GM03348 (cell line): ENCODE measurements around the gene TSACC.
A peak's percentile ranks its signal among the peaks of the same experiment; 100 is the strongest.

Source experiments
- DNase-seq: peaks from one replicate; pipeline ENCODE4 v3.0.0; 2012; ENCODE audit warnings: low spot score

TSACC gene

GRCh38 chr1:156376146-156376545, 37.8 kb downstream of the TSACC start:
- peak; percentile 64 for DNase-seq

DNA sequence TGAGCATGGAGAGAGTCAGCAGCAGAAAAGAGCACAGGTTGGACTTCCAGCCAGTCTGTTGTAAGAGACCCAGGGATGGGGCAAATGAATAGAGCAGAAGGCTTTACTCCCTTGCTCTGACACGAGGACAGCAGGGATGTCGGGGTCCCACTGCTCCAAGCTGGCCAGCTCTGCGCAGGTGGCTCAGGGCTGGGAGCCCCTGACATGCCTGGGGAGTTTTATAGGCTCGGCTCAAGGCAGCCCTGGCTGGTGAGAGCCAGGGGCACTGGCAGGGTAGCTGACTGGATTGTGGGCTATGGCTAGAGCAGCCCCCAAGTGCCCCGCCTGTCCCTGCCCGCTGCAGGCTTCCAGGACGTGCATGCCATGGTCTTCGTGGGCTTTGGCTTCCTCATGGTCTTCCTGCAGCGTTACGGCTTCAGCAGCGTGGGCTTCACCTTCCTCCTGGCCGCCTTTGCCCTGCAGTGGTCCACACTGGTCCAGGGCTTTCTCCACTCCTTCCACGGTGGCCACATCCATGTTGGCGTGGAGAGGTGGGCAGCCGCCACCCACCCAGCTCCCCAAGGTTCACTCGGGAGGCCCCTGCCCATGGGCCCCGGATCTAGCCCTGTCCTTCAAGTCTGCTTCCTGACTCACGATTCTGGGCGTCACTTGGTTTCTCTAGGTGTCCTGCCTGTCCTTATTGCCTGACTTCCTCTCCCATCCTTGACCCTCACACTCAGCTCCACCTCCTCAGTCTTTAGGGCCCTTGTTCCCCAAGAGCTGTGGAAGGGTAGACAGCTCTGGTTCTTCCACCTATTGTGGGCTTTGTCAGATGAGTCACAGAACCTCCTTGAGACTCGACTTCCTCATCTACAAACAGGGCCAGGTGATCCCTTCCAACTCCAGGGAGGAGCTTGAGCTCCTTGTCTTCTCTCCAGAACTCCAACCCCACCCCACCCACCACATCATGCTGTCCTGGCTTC, 38.9 kb downstream of the TSACC start:
- no peak for DNase-seq

DNA sequence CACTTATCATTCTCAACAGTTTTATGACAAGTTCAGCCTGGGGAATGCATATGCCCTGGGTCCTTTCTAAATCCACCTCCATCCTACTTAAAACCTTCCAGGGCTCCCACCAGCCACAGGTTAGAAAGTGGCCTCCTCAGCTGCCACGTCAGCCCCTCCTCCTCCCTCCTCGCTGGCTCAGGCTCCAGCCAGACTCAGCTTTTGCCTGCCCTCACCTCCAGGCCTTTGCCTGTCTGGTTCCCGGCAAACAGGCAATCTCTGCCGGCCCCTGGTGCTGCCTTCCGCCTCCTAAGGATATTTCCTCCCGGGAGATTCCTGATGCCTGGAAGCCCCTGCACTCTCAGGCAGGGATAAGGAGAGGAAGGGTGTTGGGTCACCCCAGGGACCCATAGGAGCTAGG, 40.2 kb downstream of the TSACC start:
- DNase-seq, result no peak

GRCh38 chr1:156379420-156380165, 41.3 kb downstream of the TSACC start:
- DNase-seq, result no peak

- no peak for DNase-seq
Observed at GRCh38 chr1:156382561-156382960, 44.2 kb downstream of the TSACC start.

- peak; percentile 88 for DNase-seq
Observed at GRCh38 chr1:156383023-156383422, 44.7 kb downstream of the TSACC start.

DNA sequence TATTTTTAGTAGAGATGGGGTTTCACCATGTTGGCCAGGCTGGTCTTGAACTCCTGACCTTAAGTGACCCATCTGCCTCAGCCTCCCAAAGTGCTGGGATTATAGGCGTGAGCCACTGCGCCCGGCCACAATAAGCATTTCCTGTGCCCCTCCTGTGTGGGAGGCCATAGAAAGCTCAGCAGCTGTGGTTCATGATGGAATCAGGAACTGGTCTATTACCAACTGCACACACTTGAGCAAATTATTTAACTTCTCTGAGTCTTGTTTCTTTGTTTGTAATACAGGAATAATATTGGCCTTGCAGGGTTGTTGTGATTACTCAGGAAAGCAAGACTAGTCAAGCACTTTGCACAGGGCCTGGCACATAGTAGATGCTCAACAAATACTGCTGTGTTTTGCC, 45.7 kb downstream of the TSACC start:
- DNase-seq, result no peak

GRCh38 chr1:156384658-156385057, 46.3 kb downstream of the TSACC start:
- no peak for DNase-seq

DNA sequence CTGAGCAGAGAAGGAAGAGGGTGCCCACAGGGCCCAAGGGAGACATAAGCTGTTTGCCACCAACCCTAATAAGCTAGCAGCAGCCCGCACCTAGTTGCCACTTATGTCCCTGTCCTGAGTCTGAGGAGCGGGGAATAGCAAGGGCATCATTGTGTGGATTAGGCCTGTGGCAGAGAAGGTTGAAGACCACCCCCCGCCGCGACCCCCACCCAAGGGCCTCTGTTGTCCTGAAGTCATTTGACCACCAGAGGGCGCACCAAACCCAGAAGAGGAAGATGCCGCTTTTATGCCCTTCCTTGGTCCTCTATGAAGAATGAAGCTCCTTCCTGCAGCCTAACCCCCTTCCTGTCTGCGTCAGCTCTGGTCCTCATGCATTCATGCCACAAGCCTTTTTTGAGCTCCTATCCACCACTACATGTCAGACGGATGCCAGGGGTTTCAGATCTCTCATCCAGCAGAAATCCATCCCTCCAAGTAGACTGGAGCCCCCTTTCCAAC, 47.3 kb downstream of the TSACC start:
- peak; percentile 87 for DNase-seq

DNA sequence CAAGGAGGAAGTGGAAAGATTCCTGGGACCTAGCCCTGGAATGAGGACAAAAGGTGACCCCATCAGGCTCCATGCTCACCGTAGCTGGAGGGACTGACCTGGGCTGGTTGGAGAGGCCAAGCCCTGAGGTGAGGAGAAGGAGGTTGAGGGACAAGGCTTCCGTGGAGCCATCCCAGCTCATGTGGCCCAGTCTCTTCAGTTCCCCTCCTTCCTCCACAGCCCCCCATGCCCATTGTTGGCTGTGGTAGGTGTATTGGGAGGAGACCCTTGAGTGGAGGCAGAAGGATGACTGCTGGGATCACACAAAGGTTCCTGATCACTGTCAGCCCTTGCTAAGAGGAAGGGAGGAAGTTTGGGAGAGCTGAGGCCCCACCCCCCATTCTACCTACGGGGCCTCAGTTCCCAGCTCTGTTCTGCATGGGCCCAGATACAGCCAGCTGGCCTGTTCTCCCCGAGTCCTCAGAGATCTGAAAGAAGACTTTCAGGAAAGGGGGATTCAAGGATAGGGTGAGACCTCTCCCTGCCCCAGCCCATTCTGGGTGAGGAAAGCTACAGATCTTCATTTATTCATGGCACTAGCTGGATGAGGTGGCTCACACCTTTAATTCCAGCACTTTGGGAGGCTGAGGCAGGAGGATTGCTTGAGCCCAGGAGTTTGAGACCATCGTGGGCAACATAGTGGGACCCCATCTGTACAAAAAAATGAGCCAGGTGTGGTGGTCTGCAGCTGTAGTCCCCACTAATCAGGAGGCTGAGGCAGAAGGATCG, 48.0 kb downstream of the TSACC start:
- DNase-seq, result no peak

DNA sequence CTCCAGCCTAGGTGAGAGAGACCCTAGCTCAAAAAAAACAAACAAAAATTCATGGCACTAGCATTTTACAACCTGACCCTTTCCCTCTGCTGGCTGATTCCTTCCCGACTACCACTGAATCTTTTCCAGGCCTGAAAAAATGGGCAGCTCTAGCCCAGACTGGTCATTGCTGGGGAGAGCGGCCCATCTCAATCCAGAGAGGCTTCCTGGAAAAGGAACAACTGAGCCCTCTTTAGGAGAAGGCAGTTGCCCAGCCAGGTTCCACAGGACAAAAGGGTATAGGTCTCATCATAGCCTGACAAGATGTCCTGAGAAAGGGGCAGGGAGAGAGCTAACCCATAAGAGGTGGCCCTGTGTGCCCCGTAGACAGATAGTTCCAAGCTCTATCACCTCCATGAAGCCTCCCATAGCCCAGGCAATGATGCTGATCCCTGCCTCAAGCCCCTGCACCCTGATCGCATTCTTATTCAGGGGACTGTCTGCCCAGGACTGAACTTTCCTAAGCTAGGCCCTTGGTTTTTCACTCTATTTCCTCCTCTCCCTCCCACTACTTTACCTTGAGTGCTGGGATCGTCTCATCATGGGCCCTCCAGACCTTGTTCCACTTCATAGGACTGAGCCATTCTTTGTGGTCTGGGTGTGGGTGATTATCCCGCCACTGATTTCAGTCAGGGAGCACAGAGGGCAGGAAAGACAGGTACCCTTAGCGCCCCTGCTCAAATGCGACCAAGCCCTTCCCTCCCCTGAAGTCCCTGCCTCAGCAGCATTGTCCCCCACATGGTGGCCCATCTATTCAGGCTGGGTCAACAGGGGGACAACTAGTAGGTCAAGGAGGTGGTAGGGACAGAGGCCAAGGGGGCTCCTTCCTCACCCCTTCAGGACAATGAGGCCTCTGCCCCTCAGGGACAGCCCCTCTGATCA, 48.9 kb downstream of the TSACC start:
- DNase-seq, result no peak

DNA sequence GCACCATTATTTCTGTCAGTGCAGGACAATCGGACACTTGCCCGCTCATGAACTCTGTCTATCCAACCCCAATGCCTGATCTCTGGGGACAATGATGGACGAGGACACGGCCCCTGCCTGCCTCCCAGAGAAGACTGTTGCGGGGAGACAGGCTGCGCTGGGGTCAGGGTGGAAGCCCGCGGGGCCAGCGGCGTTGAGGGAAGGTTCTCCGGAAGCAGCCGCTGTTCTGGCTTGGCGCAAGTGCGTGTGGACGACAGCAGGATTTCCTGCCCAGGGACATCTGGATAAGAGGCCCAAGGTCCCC, 49.5 kb downstream of the TSACC start:
- no peak for DNase-seq

DNA sequence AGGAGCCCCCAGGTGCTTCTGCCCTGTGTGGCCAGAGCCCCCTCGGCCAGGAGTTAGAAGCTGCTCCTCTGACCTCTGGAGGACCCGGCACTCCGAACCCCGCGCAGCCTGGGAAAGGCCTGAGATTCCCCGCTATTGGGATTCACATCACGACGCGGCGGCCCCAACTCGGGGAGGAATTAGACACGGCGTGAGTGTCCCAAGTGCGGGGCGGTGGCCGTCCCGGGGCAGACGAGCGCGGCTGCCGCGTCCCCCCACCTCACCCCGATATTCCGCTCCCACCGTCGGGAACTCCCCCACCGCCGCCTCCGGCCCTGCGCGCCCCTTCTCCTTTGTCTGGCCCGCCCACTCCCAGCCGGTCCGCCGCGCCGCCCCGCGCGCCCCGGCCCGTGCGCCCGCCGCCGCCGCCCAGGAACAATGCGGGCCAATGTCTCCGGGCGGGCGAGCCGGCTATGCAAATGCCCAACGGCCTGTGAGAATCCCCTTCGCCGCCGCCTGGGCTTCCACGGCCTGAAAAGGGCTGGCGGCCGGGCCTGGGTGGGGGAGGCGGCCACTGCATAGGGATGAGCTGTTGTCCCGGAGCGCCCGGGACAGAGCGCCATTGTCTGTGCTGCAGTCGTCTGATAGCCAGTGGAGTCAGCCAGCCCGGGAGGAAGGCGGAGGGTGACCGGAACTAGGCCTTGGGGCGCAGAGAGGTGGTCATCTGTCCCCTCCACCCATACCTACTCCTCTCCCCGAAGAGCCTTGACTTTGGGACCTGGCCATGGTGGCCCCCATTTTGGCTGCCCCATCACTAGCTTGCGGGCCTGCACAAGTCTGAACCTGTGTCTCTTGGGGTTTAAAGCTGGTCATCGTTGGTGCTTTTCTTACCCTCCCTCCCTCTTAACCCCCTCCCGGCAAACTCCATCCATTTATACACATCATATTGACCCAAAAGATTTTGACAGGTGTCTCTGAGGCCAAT, 50.1 kb downstream of the TSACC start:
- DNase-seq, result no peak

GRCh38 chr1:156389311-156389710, 51.0 kb downstream of the TSACC start:
- DNase-seq, result no peak

- DNase-seq, result no peak
Observed at GRCh38 chr1:156390469-156391365, 52.4 kb downstream of the TSACC start.

DNA sequence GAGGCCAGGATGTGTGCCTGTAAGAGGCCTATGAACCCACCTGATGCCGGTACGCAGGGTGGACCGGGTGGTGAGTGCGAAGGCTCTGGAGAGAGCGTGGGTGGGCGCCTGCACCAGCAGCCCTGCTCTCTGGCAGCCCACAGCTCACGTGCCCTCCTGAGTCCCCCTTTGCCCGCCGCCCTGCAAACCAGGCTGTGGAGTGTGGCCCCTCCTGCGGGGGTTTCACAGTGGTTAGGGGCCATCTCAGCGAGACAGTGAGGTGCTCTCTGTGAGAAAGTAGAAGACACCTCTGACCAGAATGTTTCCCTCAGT, 53.0 kb downstream of the TSACC start:
- no peak for DNase-seq

GRCh38 chr1:156391701-156392100, 53.4 kb downstream of the TSACC start:
- no peak for DNase-seq

GRCh38 chr1:156392452-156392853, 54.1 kb downstream of the TSACC start:
- no peak for DNase-seq

DNA sequence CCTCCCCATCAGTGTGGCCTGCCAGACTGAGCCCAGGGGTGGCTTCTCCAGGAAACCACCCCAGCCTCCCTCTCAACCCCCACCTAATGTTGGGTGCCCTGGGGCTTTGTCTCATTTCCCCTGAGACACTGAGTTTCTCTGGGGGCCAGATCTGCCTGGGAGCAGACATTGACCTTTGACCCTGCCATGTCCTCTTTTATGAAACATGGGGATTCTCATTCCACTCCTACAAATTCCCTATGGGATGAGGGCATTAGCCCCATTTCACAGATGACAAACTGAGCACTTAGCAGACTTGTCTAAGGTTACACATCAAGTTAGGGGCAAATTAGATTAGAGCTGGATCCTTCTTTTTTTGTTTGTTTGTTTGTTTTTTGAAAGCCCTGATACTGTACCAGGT, 54.8 kb downstream of the TSACC start:
- no peak for DNase-seq
